GM23338 (cell line): ENCODE measurements around the gene STAMBPL1. TPM values are rescaled to one million over a fixed set of nuclear protein-coding genes. Genes with fewer than 3 reads are reported as not detected.

Experiments used
- ATAC-seq: fragments of 200-7000 bp; cut with Tn5 transposase; 3 replicates; pipeline ENCODE4 v1.9.1; 2020
- DNase-seq: peaks from one replicate; pipeline ENCODE4 v3.0.0-alpha.2; 2015; ENCODE audit warnings: low spot score
- H2AFZ ChIP-seq: fragments of 200-600 bp; sonication (generic); 2 replicates; pipeline ENCODE4 v1.8.0; 2016; ENCODE audit warnings: antibody characterized with exemption, mild to moderate bottlenecking, moderate library complexity
- H3F3A ChIP-seq: fragments of 200-600 bp; sonication (generic); replicated peaks from 2 replicates; pipeline ENCODE4 v1.8.0; 2017; ENCODE audit warnings: antibody characterized with exemption, mixed run types, low read depth
- H3K27ac ChIP-seq: fragments of 200-600 bp; sonication (generic); 2 replicates; pipeline ENCODE4 v1.6.1; 2016; ENCODE audit warnings: low read depth
- H3K27me3 ChIP-seq: fragments of 200-600 bp; sonication (generic); 2 replicates; pipeline ENCODE4 v1.8.0; 2016; ENCODE audit warnings: mild to moderate bottlenecking, mixed run types, moderate library complexity; ENCODE audit not compliant: insufficient read depth
- H3K36me3 ChIP-seq: fragments of 200-600 bp; sonication (generic); 2 replicates; pipeline ENCODE4 v1.8.0; 2016; ENCODE audit warnings: mild to moderate bottlenecking; ENCODE audit not compliant: insufficient read depth
- H3K4me1 ChIP-seq: fragments of 200-600 bp; sonication (generic); 2 replicates; pipeline ENCODE4 v1.8.0; 2016; ENCODE audit warnings: mild to moderate bottlenecking, moderate library complexity; ENCODE audit not compliant: insufficient read depth
- H3K4me2 ChIP-seq: fragments of 200-600 bp; sonication (generic); 2 replicates; pipeline ENCODE4 v1.7.1; 2017; ENCODE audit warnings: mixed run types
- H3K4me3 ChIP-seq: fragments of 200-600 bp; sonication (generic); 2 replicates; pipeline ENCODE4 v1.6.1; 2016; ENCODE audit warnings: mixed run types
- H3K79me2 ChIP-seq: fragments of 200-600 bp; sonication (generic); replicated peaks from 2 replicates; pipeline ENCODE4 v1.8.0; 2017; ENCODE audit warnings: mild to moderate bottlenecking; ENCODE audit not compliant: insufficient read depth
- H3K9me2 ChIP-seq: fragments of 200-600 bp; sonication (generic); 2 replicates; pipeline ENCODE4 v1.8.0; 2017; ENCODE audit not compliant: insufficient read depth
- H4K20me1 ChIP-seq: fragments of 200-600 bp; sonication (generic); replicated peaks from 2 replicates; pipeline ENCODE4 v1.8.0; 2017; ENCODE audit warnings: mild to moderate bottlenecking; ENCODE audit not compliant: insufficient read depth
- H3K27ac Mint-ChIP-seq: 2 replicates; pipeline ENCODE4 v1.8.0; 2020; ENCODE audit warnings: inconsistent platforms, mild to moderate bottlenecking, moderate library complexity, mixed read lengths
- H3K27me3 Mint-ChIP-seq: 3 replicates; pipeline ENCODE4 v1.8.0; 2022; ENCODE audit warnings: low read depth, mild to moderate bottlenecking, moderate library complexity, mixed read lengths, inconsistent platforms; ENCODE audit not compliant: insufficient read depth, poor library complexity
- H3K36me3 Mint-ChIP-seq: 3 replicates; pipeline ENCODE4 v1.8.0; 2021; ENCODE audit warnings: low read depth, mild to moderate bottlenecking, inconsistent platforms, moderate library complexity, mixed read lengths
- H3K4me1 Mint-ChIP-seq: 3 replicates; pipeline ENCODE4 v1.8.0; 2020; ENCODE audit warnings: mild to moderate bottlenecking, inconsistent platforms, mixed read lengths
- H3K4me3 Mint-ChIP-seq: 3 replicates; pipeline ENCODE4 v1.8.0; 2021; ENCODE audit warnings: moderate library complexity, mild to moderate bottlenecking, inconsistent platforms, mixed read lengths
- H3K9me3 Mint-ChIP-seq: 3 replicates; pipeline ENCODE4 v1.8.0; 2020; ENCODE audit warnings: moderate library complexity, mild to moderate bottlenecking, inconsistent platforms, mixed read lengths
- CREB1 ChIP-seq: fragments of 250-450 bp; sonication (Bioruptor Pico); IDR thresholded peaks from 2 replicates; pipeline ENCODE4 v1.5.0; 2020; ENCODE audit warnings: low read depth, mild to moderate bottlenecking, moderate library complexity
- CTCF ChIP-seq, 2 experiments: fragments of 200-600 bp in 1 of 2; sonication (generic) in 1 of 2; conservative IDR thresholded peaks; 2 replicates each; pipeline versions ENCODE4 v1.5.1 to v1.6.1; 2016 to 2017; ENCODE audit warnings: antibody characterized with exemption in 2 of 2, low read depth in 2 of 2, mild to moderate bottlenecking in 2 of 2, moderate library complexity in 1 of 2
- EZH2 ChIP-seq: fragments of 200-600 bp; sonication (generic); IDR thresholded peaks from one replicate; pipeline ENCODE4 v1.8.0; 2017; ENCODE audit warnings: antibody characterized with exemption, mild to moderate bottlenecking, low read depth; ENCODE audit not compliant: unreplicated experiment
- POLR2AphosphoS5 ChIP-seq: IDR thresholded peaks from 2 replicates; pipeline ENCODE4 v1.6.1; 2016; ENCODE audit warnings: antibody characterized with exemption, low read depth
- ZNF114 ChIP-seq: fragments of 250-450 bp; sonication (Bioruptor Pico); IDR thresholded peaks from 2 replicates; pipeline ENCODE4 v1.5.0; 2020; ENCODE audit warnings: mild to moderate bottlenecking, moderate library complexity
- polyA plus RNA-seq: library from polyadenylated mRNA; unstranded; fragments of >200 nt; fragmentation: Nextera tagmentation; extraction: Ambion mirVana; gene quantifications from 2 replicates; pipeline ENCODE4 v1.2.1, GENCODE V29; 2016
- total RNA-seq: library from RNA; depleted of rRNA; stranded (reverse); fragments of >200 nt; shearing (Covaris generic); gene quantifications from 2 replicates; pipeline ENCODE4 v1.2.3, GENCODE V29; 2014
- TF ChIP-seq, protein P1 (sequence below): fragments of 250-450 bp; sonication (Bioruptor Pico); IDR thresholded peaks from 2 replicates; pipeline ENCODE4 v1.5.0; 2020; ENCODE audit warnings: mild to moderate bottlenecking, moderate library complexity
- TF ChIP-seq, protein P2 (sequence below): IDR thresholded peaks from 2 replicates; pipeline ENCODE4 v1.6.1; 2016; ENCODE audit warnings: antibody characterized with exemption

Gene STAMBPL1
- total and polyA plus RNA-seq, 2 experiments from 2014 or later: 2.5 to 11.5 TPM

GRCh38 chr10:88831709-88832108 is 48.3 kb upstream of the STAMBPL1 start (continued):
- TF ChIP-seq, protein P1, sequence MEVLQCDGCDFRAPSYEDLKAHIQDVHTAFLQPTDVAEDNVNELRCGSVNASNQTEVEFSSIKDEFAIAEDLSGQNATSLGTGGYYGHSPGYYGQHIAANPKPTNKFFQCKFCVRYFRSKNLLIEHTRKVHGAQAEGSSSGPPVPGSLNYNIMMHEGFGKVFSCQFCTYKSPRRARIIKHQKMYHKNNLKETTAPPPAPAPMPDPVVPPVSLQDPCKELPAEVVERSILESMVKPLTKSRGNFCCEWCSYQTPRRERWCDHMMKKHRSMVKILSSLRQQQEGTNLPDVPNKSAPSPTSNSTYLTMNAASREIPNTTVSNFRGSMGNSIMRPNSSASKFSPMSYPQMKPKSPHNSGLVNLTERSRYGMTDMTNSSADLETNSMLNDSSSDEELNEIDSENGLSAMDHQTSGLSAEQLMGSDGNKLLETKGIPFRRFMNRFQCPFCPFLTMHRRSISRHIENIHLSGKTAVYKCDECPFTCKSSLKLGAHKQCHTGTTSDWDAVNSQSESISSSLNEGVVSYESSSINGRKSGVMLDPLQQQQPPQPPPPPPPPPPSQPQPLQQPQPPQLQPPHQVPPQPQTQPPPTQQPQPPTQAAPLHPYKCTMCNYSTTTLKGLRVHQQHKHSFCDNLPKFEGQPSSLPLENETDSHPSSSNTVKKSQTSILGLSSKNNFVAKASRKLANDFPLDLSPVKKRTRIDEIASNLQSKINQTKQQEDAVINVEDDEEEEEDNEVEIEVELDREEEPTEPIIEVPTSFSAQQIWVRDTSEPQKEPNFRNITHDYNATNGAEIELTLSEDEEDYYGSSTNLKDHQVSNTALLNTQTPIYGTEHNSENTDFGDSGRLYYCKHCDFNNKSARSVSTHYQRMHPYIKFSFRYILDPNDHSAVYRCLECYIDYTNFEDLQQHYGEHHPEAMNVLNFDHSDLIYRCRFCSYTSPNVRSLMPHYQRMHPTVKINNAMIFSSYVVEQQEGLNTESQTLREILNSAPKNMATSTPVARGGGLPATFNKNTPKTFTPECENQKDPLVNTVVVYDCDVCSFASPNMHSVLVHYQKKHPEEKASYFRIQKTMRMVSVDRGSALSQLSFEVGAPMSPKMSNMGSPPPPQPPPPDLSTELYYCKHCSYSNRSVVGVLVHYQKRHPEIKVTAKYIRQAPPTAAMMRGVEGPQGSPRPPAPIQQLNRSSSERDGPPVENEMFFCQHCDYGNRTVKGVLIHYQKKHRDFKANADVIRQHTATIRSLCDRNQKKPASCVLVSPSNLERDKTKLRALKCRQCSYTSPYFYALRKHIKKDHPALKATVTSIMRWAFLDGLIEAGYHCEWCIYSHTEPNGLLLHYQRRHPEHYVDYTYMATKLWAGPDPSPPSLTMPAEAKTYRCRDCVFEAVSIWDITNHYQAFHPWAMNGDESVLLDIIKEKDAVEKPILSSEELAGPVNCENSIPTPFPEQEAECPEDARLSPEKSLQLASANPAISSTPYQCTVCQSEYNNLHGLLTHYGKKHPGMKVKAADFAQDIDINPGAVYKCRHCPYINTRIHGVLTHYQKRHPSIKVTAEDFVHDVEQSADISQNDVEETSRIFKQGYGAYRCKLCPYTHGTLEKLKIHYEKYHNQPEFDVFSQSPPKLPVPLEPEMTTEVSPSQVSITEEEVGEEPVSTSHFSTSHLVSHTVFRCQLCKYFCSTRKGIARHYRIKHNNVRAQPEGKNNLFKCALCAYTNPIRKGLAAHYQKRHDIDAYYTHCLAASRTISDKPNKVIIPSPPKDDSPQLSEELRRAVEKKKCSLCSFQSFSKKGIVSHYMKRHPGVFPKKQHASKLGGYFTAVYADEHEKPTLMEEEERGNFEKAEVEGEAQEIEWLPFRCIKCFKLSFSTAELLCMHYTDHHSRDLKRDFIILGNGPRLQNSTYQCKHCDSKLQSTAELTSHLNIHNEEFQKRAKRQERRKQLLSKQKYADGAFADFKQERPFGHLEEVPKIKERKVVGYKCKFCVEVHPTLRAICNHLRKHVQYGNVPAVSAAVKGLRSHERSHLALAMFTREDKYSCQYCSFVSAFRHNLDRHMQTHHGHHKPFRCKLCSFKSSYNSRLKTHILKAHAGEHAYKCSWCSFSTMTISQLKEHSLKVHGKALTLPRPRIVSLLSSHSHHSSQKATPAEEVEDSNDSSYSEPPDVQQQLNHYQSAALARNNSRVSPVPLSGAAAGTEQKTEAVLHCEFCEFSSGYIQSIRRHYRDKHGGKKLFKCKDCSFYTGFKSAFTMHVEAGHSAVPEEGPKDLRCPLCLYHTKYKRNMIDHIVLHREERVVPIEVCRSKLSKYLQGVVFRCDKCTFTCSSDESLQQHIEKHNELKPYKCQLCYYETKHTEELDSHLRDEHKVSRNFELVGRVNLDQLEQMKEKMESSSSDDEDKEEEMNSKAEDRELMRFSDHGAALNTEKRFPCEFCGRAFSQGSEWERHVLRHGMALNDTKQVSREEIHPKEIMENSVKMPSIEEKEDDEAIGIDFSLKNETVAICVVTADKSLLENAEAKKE: no peak

DNA sequence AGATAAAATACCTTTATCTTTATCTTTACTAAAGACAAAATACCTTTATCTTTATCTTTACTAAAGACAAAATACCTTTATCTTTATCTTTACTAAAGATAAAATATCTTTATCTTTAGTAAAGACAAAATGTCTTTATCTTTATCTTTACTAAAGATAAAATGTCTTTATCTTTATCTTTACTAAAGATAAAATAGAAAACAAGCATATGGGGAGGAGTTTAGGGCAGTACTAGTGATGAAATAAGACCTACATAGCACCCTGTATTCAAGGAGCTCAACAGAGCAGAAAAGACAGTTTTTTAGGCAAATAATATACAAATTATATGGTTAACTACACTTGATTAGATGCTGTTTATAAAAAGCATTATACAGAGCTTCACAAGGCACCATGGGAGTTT is 47.7 kb upstream of the STAMBPL1 start:
- H3K9me3 Mint-ChIP-seq: no peaks in the 10 kb centered on the region
- H2AFZ ChIP-seq: no peak overlapping the region
- no peak overlapping the region for H3K27ac ChIP-seq
- no peak overlapping the region for H3K4me2 ChIP-seq
- H3K4me1 ChIP-seq: no peaks in the 10 kb centered on the region
- no peaks in the 10 kb centered on the region for H3K36me3 ChIP-seq
- H3K27me3 ChIP-seq: no peaks in the 10 kb centered on the region
- H3F3A ChIP-seq: no peaks in the 10 kb centered on the region
- no peak overlapping the region for H3K4me3 ChIP-seq
- H3K27ac Mint-ChIP-seq: no peak overlapping the region
- H3K9me2 ChIP-seq: no peaks in the 10 kb centered on the region
- H4K20me1 ChIP-seq: no peaks in the 10 kb centered on the region
- ATAC-seq: no peak
- H3K27me3 Mint-ChIP-seq: no peaks in the 10 kb centered on the region
- no peak overlapping the region for H3K4me3 Mint-ChIP-seq
- H3K4me1 Mint-ChIP-seq: no peaks in the 10 kb centered on the region
- H3K79me2 ChIP-seq: no peaks in the 10 kb centered on the region
- no peaks in the 10 kb centered on the region for H3K36me3 Mint-ChIP-seq
- DNase-seq: no peak
- no peak for TF ChIP-seq CTCF (conservative IDR thresholded peaks at IDR 0.05; ENCODE audit: low read depth in 2 of 2)
- TF ChIP-seq EZH2: no peak
- TF ChIP-seq CREB1 (CRISPR knock-in tag): no peak
- no peak for TF ChIP-seq POLR2AphosphoS5
- TF ChIP-seq, protein P1: no peak
- TF ChIP-seq ZNF114: no peak
- TF ChIP-seq, protein P2, sequence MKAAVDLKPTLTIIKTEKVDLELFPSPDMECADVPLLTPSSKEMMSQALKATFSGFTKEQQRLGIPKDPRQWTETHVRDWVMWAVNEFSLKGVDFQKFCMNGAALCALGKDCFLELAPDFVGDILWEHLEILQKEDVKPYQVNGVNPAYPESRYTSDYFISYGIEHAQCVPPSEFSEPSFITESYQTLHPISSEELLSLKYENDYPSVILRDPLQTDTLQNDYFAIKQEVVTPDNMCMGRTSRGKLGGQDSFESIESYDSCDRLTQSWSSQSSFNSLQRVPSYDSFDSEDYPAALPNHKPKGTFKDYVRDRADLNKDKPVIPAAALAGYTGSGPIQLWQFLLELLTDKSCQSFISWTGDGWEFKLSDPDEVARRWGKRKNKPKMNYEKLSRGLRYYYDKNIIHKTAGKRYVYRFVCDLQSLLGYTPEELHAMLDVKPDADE: no peak
